Measurements from ENCODE around the gene EDC3. TPM values are rescaled to one million over a fixed set of nuclear protein-coding genes. Genes with fewer than 3 reads are reported as not detected.
A peak's percentile ranks its signal among the peaks of the same experiment; 100 is the strongest.

The EDC3 gene
- total RNA-seq, 8 experiments from 2014 or later, result 8.8 to 47.1 (median 29.1) TPM

GRCh38 chr15:74592222-74592621 lies 103.6 kb downstream of the EDC3 start:
- in situ Hi-C loops (cut with MboI; ENCODE audit: low pct_unique_long_range_greater_than_20kb in 2 of 9, low sequenced_read_pairs in 9 of 9, unreplicated experiment in 9 of 9), result no loop called here
- Histone ChIP-seq H3K4me3 (no peak overlapping the region), H3K4me1 (replicated peaks in 1 of 2) (peaks cover 14 to 18% of the 10 kb centered on the region in 2 donors), H3K27ac (no peak overlapping the region)
- WGBS, 10 experiments, result 80 to 100% (median 100%) methylated on average over 1 of the region's 3 CpGs; no CpG with 5 or more reads in 5 of the 10 experiments
- ATAC-seq (replicated peaks in 6 of 8), result no peak

GRCh38 chr15:74589826-74590225 lies 106.0 kb downstream of the EDC3 start:
- 93 to 100% (median 100%) methylated on average over 1 to 4 of the region's 6 CpGs; no CpG with 5 or more reads in 3 of the 10 experiments for WGBS, 10 experiments
- in situ Hi-C loops (cut with MboI; ENCODE audit: low pct_unique_long_range_greater_than_20kb in 2 of 9, low sequenced_read_pairs in 9 of 9, unreplicated experiment in 9 of 9), result no loop called here
- H3K4me1 ChIP-seq (replicated peaks in 1 of 2), result peaks cover 14 to 18% of the 10 kb centered on the region in 2 donors
- peak overlapping the region; percentile 76 to 92 for H3K27ac ChIP-seq
- no peak for ATAC-seq (replicated peaks in 6 of 8)
- H3K4me3 ChIP-seq, result no peak overlapping the region

DNA sequence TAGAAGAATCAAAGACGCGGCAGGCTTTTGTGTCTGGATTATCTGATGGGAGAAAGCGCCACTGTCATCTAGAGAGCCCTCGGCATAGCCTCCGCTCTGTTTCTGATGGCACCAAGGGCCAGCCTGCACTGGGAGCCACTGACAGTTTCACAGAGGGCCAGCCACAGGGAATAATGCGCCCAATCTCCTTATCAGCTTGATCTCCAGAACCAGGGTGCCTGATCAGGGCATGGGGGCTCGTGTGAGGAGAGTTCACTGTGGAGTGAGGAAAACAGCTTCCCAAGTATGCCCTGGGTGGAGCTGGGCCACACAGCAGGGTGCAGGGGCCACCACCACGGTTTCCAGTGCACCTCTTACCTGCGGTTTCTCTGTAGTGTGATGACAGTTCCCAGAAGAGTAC lies 110.0 kb downstream of the EDC3 start:
- Histone ChIP-seq H3K4me1 (replicated peaks in 1 of 2) (peaks cover 14 to 18% of the 10 kb centered on the region in 2 donors), H3K4me3 (no peak overlapping the region), H3K27ac (no peak overlapping the region)
- 89 to 100% (median 95%) methylated on average over 3 to 8 of the region's 9 CpGs; no CpG with 5 or more reads in 3 of the 10 experiments for WGBS, 10 experiments
- no peak for ATAC-seq (replicated peaks in 6 of 8)
- in situ Hi-C loops (cut with MboI; ENCODE audit: low pct_unique_long_range_greater_than_20kb in 2 of 9, low sequenced_read_pairs in 9 of 9, unreplicated experiment in 9 of 9), result no loop called here

DNA sequence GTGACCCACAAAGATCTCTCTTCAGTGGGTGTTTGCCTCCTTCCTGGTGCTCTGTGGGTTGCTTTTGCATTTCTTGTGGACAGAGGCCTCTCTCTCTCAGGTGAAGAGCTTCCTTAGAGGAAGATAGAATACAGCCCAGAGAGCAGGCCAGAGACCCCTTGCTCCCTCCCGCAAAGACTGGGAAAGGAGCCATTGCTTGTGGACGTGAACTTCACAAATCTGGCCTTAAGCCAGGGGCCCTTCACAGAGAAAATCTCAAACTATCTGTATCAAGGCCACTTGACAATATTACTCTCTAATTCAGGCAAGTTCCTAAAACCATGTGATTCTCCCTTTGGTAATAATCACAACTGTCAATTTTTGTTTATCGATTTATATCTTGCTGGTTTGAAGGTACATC lies 110.6 kb downstream of the EDC3 start:
- H3K4me1 ChIP-seq (replicated peaks in 1 of 2), result peaks cover 14 to 18% of the 10 kb centered on the region in 2 donors

GRCh38 chr15:74584779-74585178 lies 111.0 kb downstream of the EDC3 start:
- 43 to 100% (median 62%) methylated on average over 1 to 4 of the region's 4 CpGs; no CpG with 5 or more reads in 6 of the 10 experiments for WGBS, 10 experiments
- H3K27ac ChIP-seq, result no peak overlapping the region
- H3K4me3 ChIP-seq, result no peak overlapping the region
- peaks cover 11 to 14% of the 10 kb centered on the region in 2 donors for H3K4me1 ChIP-seq (replicated peaks in 1 of 2)
- in situ Hi-C loops (cut with MboI; ENCODE audit: low pct_unique_long_range_greater_than_20kb in 2 of 9, low sequenced_read_pairs in 9 of 9, unreplicated experiment in 9 of 9), result no loop called here
- no peak for ATAC-seq (replicated peaks in 6 of 8)

More for the DNA sequence above, 110.6 kb downstream of the EDC3 start:
- WGBS, 10 experiments, result 40 to 100% (median 82%) methylated on average over 1 to 3 of the region's 3 CpGs; no CpG with 5 or more reads in 2 of the 10 experiments
- H3K27ac ChIP-seq, result no peak overlapping the region
- no peak for ATAC-seq (replicated peaks in 6 of 8)
- in situ Hi-C loops (cut with MboI; ENCODE audit: low pct_unique_long_range_greater_than_20kb in 2 of 9, low sequenced_read_pairs in 9 of 9, unreplicated experiment in 9 of 9), result no loop called here
- H3K4me3 ChIP-seq, result no peak overlapping the region

GRCh38 chr15:74584204-74584603 lies 111.6 kb downstream of the EDC3 start:
- ATAC-seq (replicated peaks in 6 of 8), result no peak
- WGBS, 10 experiments, result 83 to 100% (median 94%) methylated on average over 1 to 2 of the region's 2 CpGs; no CpG with 5 or more reads in 6 of the 10 experiments
- Histone ChIP-seq H3K27ac (no peak overlapping the region), H3K4me3 (no peak overlapping the region), H3K4me1 (replicated peaks in 1 of 2) (peaks cover 6 to 8% of the 10 kb centered on the region in 2 donors)
- in situ Hi-C loops (cut with MboI; ENCODE audit: low pct_unique_long_range_greater_than_20kb in 2 of 9, low sequenced_read_pairs in 9 of 9, unreplicated experiment in 9 of 9), result no loop called here

Other genes with a start within 250 kb of the EDC3 start
- gene UBL7, start 234.9 kb downstream of the EDC3 start, total RNA-seq, result 10 to 100 TPM; 34.5 to 48.1 (median 43.2) TPM
- gene ARID3B, start 154.8 kb downstream of the EDC3 start, total RNA-seq, result 10 to 100 TPM in 3 of 8 experiments, 1 to 10 TPM in 5; 1.1 to 22.6 (median 7.2) TPM
- gene CLK3, start 80.2 kb downstream of the EDC3 start, total RNA-seq, result 100 to 1,000 TPM in 1 of 8 experiments, 10 to 100 TPM in 7; 61.4 to 116 (median 77.9) TPM
- gene CYP1A1, start 29.5 kb upstream of the EDC3 start, total RNA-seq, result 1 to 10 TPM in 2 of 8 experiments, under 1 TPM in 5, not detected in 1; 0.21 to 3.8 (median 0.73) TPM
- gene CYP1A2, start 52.8 kb upstream of the EDC3 start, total RNA-seq, result under 1 TPM in 4 of 8 experiments, not detected in 4; 0.13 to 0.47 (median 0.14) TPM
- gene CSK, start 86.1 kb upstream of the EDC3 start, total RNA-seq, result 100 to 1,000 TPM in 2 of 8 experiments, 10 to 100 TPM in 6; 15.6 to 155 (median 27.0) TPM
- gene LMAN1L, start 116.8 kb upstream of the EDC3 start, total RNA-seq, result 1 to 10 TPM in 2 of 8 experiments, under 1 TPM in 5, not detected in 1; 0.08 to 1.8 (median 0.32) TPM
- under 1 TPM in 7 of 8 experiments, not detected in 1; 0.11 to 0.66 (median 0.32) TPM for gene CPLX3, start 130.6 kb upstream of the EDC3 start, total RNA-seq
- gene ULK3, start 147.1 kb upstream of the EDC3 start, total RNA-seq, result 10 to 100 TPM; 19.8 to 37.2 (median 28.6) TPM
- gene SCAMP2, start 177.3 kb upstream of the EDC3 start, total RNA-seq, result 10 to 100 TPM; 12.3 to 49.9 (median 24.0) TPM
- 10 to 100 TPM; 43.0 to 70.9 (median 54.5) TPM for gene MPI, start 194.0 kb upstream of the EDC3 start, total RNA-seq
- 10 to 100 TPM; 22.2 to 62.1 (median 46.6) TPM for gene FAM219B, start 210.8 kb upstream of the EDC3 start, total RNA-seq
- 100 to 1,000 TPM; 108 to 262 (median 203) TPM for gene COX5A, start 242.0 kb upstream of the EDC3 start, total RNA-seq

Measured in motor neuron (in vitro differentiated cells).